WTC11 (cell line): Measurements from ENCODE around the gene MMP3. TPM values are rescaled to one million over a fixed set of nuclear protein-coding genes. Genes with fewer than 3 reads are reported as not detected.
A peak's percentile ranks its signal among the peaks of the same experiment; 100 is the strongest.

ENCODE experiments used
- ATAC-seq: fragments of 200-7000 bp; cut with Tn5 transposase; 2 replicates; pipeline ENCODE4 v1.10.0; 2021; ENCODE audit warnings: mild to moderate bottlenecking, moderate library complexity
- CTCF ChIA-PET: fragments of 300-600 bp; sonication (Branson Sonifier 250); formaldehyde crosslinking; loops from one replicate; lab custom pipeline; 2021; ENCODE audit warnings: antibody characterized with exemption; lab: Charles Lee
- POLR2A ChIA-PET: fragments of 350-600 bp; sonication (Branson Sonifier 250); formaldehyde crosslinking; loops from one replicate; lab custom pipeline; 2021; ENCODE audit warnings: antibody characterized with exemption; lab: Charles Lee
- DNase-seq: peaks from one replicate; pipeline ENCODE4 v3.0.0; 2021; ENCODE audit warnings: low spot score
- H3K27ac Mint-ChIP-seq: 2 replicates; pipeline ENCODE4 v1.8.0; 2021; ENCODE audit warnings: mixed read lengths
- H3K27me3 Mint-ChIP-seq: 2 replicates; pipeline ENCODE4 v1.8.0; 2021; ENCODE audit warnings: low read depth, mild to moderate bottlenecking, moderate library complexity, mixed read lengths
- H3K36me3 Mint-ChIP-seq: 2 replicates; pipeline ENCODE4 v1.8.0; 2021; ENCODE audit warnings: mixed read lengths
- H3K4me1 Mint-ChIP-seq: 2 replicates; pipeline ENCODE4 v1.8.0; 2022; ENCODE audit warnings: mixed read lengths
- H3K4me3 Mint-ChIP-seq: 2 replicates; pipeline ENCODE4 v1.8.0; 2021; ENCODE audit warnings: mild to moderate bottlenecking, moderate library complexity, mixed read lengths
- H3K9me3 Mint-ChIP-seq: 2 replicates; pipeline ENCODE4 v1.8.0; 2021; ENCODE audit warnings: mixed read lengths
- CBFB ChIP-seq: sonication (generic); formaldehyde crosslinking; IDR thresholded peaks from 2 replicates; pipeline ENCODE4 v1.8.1; 2022; ENCODE audit warnings: mild to moderate bottlenecking, low read depth, missing genetic modification reagents
- GTF2I ChIP-seq: fragments of 250-450 bp; sonication (Bioruptor Pico); conservative IDR thresholded peaks from 2 replicates; pipeline ENCODE4 v1.4.0; 2021; ENCODE audit warnings: mild to moderate bottlenecking
- KAT7 ChIP-seq: sonication (generic); formaldehyde crosslinking; IDR thresholded peaks from 2 replicates; pipeline ENCODE4 v1.8.1; 2023; ENCODE audit warnings: missing genetic modification reagents, mild to moderate bottlenecking, borderline replicate concordance
- MXD4 ChIP-seq: fragments of 250-450 bp; sonication (Bioruptor Pico); IDR thresholded peaks from 2 replicates; pipeline ENCODE4 v1.8.0; 2021; ENCODE audit warnings: mild to moderate bottlenecking, moderate library complexity, borderline replicate concordance
- NFYB ChIP-seq: sonication (generic); formaldehyde crosslinking; conservative IDR thresholded peaks from 2 replicates; pipeline ENCODE4 v1.8.0; 2022; ENCODE audit warnings: low read depth, missing genetic modification reagents
- ZNF425 ChIP-seq: fragments of 250-450 bp; sonication (Bioruptor Pico); conservative IDR thresholded peaks from 2 replicates; pipeline ENCODE4 v1.9.0; 2021; ENCODE audit warnings: mild to moderate bottlenecking
- ZSCAN18 ChIP-seq: fragments of 250-450 bp; sonication (Bioruptor Pico); IDR thresholded peaks from 2 replicates; pipeline ENCODE4 v2.1.2; 2022; ENCODE audit warnings: mild to moderate bottlenecking, moderate library complexity
- total RNA-seq: library from RNA; stranded (reverse); gene quantifications from 3 replicates; pipeline ENCODE4 v1.2.3, GENCODE V29; 2021
- TF ChIP-seq, protein P1 (sequence below): sonication (generic); formaldehyde crosslinking; IDR thresholded peaks from 2 replicates; pipeline ENCODE4 v1.8.1; 2022; ENCODE audit warnings: mild to moderate bottlenecking, missing genetic modification reagents, moderate library complexity, borderline replicate concordance
- TF ChIP-seq, protein P2 (sequence below): sonication (generic); formaldehyde crosslinking; IDR thresholded peaks from 2 replicates; pipeline ENCODE4 v1.8.1; 2023; ENCODE audit warnings: mild to moderate bottlenecking, moderate library complexity, missing genetic modification reagents
- TF ChIP-seq, protein P3 (sequence below): sonication (generic); formaldehyde crosslinking; IDR thresholded peaks from 2 replicates; pipeline ENCODE4 v1.8.1; 2022; ENCODE audit warnings: low read depth, missing genetic modification reagents, borderline replicate concordance
- TF ChIP-seq, protein P4 (sequence below): sonication (generic); formaldehyde crosslinking; IDR thresholded peaks from 2 replicates; pipeline ENCODE4 v1.8.0; 2022; ENCODE audit warnings: mild to moderate bottlenecking, missing genetic modification reagents
- TF ChIP-seq, protein P5 (sequence below): sonication (generic); formaldehyde crosslinking; IDR thresholded peaks from 2 replicates; pipeline ENCODE4 v1.8.1; 2023; ENCODE audit warnings: mild to moderate bottlenecking, missing genetic modification reagents

The MMP3 gene
- total RNA-seq, 1 experiment from 2014 or later = not detected

- ChIA-PET CTCF (no interaction called here), POLR2A (no interaction called here)
- no peaks in the 10 kb centered on the region for H3K4me1 Mint-ChIP-seq
- no peak for DNase-seq
- no peak overlapping the region for H3K4me3 Mint-ChIP-seq
- H3K27ac Mint-ChIP-seq = no peak overlapping the region
- H3K27me3 Mint-ChIP-seq = no peaks in the 10 kb centered on the region
- no peak for ATAC-seq
- H3K36me3 Mint-ChIP-seq = no peaks in the 10 kb centered on the region
- H3K9me3 Mint-ChIP-seq = no peaks in the 10 kb centered on the region
- TF ChIP-seq, protein P1, sequence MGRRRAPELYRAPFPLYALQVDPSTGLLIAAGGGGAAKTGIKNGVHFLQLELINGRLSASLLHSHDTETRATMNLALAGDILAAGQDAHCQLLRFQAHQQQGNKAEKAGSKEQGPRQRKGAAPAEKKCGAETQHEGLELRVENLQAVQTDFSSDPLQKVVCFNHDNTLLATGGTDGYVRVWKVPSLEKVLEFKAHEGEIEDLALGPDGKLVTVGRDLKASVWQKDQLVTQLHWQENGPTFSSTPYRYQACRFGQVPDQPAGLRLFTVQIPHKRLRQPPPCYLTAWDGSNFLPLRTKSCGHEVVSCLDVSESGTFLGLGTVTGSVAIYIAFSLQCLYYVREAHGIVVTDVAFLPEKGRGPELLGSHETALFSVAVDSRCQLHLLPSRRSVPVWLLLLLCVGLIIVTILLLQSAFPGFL (CRISPR knock-in tag) = no peak
These were observed 43.6 kb downstream of the MMP3 start for GRCh38 chr11:102799681-102800340.

DNA sequence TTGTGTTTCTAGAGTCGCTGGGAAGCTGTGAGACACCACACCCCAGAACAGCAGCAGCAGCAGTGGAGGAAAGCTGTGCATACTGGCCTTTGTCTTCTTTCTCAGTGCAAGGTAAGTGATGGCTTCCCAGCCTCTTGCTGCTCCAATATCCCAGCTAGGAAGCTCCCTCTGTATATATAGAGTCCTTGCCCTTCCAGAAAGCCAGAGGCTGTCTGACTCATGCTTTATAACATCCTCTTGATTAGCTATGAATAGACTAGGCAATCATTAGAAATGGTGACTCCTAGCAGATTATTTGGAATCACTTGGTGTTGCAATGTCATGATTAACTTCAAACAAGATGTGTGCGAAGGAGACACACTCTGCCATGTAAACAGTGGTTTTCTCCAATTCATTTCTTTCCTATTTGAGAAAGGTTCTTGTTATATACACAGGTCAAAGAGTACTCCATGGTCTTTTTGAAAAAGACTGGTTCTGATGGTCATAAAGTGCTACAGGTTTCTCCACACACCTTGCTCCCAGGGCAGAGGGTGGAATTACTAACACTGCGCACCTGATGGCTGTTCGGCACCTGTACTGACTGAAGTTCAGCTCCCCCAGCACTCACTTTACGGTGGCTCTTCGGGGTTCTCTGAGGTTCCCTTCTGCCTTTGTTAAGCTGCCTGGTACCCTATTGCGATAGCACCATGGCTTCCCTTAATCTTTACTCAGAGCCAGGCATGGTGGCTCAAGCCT, 45.2 kb downstream of the MMP3 start, which contains the start of gene MMP1:
Gene MMP1 (minus strand): TSS at position 149 of the 735 bp plus-strand sequence. CDS start 68 bp downstream, at position 81.
- CTCF ChIA-PET = interaction anchor here (0.7 to 1.4 kb wide), 2 partner anchors 18 to 64 kb away, joined by 3 to 4 read pairs; partner anchors contain the start of gene MMP10
- Mint-ChIP-seq H3K4me1 (peaks cover 2% of the 10 kb centered on the region; the same call in 1 of the 2 replicates), H3K9me3 (no peaks in the 10 kb centered on the region), H3K36me3 (no peaks in the 10 kb centered on the region), H3K27me3 (no peaks in the 10 kb centered on the region), H3K4me3 (no peak within 1 kb of the TSS), H3K27ac (no peak within 1 kb of the TSS)
- ATAC-seq = no peak
- no peak for DNase-seq
- TF ChIP-seq, protein P2, sequence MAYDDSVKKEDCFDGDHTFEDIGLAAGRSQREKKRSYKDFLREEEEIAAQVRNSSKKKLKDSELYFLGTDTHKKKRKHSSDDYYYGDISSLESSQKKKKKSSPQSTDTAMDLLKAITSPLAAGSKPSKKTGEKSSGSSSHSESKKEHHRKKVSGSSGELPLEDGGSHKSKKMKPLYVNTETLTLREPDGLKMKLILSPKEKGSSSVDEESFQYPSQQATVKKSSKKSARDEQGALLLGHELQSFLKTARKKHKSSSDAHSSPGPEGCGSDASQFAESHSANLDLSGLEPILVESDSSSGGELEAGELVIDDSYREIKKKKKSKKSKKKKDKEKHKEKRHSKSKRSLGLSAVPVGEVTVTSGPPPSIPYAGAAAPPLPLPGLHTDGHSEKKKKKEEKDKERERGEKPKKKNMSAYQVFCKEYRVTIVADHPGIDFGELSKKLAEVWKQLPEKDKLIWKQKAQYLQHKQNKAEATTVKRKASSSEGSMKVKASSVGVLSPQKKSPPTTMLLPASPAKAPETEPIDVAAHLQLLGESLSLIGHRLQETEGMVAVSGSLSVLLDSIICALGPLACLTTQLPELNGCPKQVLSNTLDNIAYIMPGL = no peak
- no peak for TF ChIP-seq CBFB
- no peak for TF ChIP-seq MXD4
- no peak for TF ChIP-seq ZNF425 (CRISPR knock-in tag)
- no peak for TF ChIP-seq NFYB (CRISPR knock-in tag)
- TF ChIP-seq, protein P1 (CRISPR knock-in tag) = no peak
- TF ChIP-seq, protein P3, sequence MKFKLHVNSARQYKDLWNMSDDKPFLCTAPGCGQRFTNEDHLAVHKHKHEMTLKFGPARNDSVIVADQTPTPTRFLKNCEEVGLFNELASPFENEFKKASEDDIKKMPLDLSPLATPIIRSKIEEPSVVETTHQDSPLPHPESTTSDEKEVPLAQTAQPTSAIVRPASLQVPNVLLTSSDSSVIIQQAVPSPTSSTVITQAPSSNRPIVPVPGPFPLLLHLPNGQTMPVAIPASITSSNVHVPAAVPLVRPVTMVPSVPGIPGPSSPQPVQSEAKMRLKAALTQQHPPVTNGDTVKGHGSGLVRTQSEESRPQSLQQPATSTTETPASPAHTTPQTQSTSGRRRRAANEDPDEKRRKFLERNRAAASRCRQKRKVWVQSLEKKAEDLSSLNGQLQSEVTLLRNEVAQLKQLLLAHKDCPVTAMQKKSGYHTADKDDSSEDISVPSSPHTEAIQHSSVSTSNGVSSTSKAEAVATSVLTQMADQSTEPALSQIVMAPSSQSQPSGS (CRISPR knock-in tag) = no peak
- POLR2A ChIA-PET = no interaction called here

GRCh38 chr11:102794382-102794781, 49.0 kb downstream of the MMP3 start:
- CTCF ChIA-PET = interaction anchor here (0.7 to 2.4 kb wide), 7 partner anchors 13 to 275 kb away, joined by 3 to 11 read pairs (median 4); partner anchors contain the start of gene MMP10
- TF ChIP-seq, protein P4, sequence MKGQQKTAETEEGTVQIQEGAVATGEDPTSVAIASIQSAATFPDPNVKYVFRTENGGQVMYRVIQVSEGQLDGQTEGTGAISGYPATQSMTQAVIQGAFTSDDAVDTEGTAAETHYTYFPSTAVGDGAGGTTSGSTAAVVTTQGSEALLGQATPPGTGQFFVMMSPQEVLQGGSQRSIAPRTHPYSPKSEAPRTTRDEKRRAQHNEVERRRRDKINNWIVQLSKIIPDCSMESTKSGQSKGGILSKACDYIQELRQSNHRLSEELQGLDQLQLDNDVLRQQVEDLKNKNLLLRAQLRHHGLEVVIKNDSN (CRISPR knock-in tag) = no peak
- no peak for TF ChIP-seq GTF2I
- no peak for TF ChIP-seq KAT7 (CRISPR knock-in tag)
- TF ChIP-seq, protein P5, sequence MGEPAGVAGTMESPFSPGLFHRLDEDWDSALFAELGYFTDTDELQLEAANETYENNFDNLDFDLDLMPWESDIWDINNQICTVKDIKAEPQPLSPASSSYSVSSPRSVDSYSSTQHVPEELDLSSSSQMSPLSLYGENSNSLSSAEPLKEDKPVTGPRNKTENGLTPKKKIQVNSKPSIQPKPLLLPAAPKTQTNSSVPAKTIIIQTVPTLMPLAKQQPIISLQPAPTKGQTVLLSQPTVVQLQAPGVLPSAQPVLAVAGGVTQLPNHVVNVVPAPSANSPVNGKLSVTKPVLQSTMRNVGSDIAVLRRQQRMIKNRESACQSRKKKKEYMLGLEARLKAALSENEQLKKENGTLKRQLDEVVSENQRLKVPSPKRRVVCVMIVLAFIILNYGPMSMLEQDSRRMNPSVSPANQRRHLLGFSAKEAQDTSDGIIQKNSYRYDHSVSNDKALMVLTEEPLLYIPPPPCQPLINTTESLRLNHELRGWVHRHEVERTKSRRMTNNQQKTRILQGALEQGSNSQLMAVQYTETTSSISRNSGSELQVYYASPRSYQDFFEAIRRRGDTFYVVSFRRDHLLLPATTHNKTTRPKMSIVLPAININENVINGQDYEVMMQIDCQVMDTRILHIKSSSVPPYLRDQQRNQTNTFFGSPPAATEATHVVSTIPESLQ (CRISPR knock-in tag) = no peak
- TF ChIP-seq ZSCAN18 (CRISPR knock-in tag) = 0 out of 2 replicates have a peak, but pooled peaks have one; percentile 21
- TF ChIP-seq ZNF425 (CRISPR knock-in tag) = no peak

More at GRCh38 chr11:102794382-102794781, 49.0 kb downstream of the MMP3 start:
- DNase-seq (peak; percentile 59), ATAC-seq (peak; percentile 100)
- POLR2A ChIA-PET = no interaction called here
- H3K27me3 Mint-ChIP-seq = no peaks in the 10 kb centered on the region
- no peaks in the 10 kb centered on the region for H3K36me3 Mint-ChIP-seq
- peaks cover 2% of the 10 kb centered on the region; the same call in 1 of the 2 replicates for H3K4me1 Mint-ChIP-seq
- no peak overlapping the region for H3K4me3 Mint-ChIP-seq
- H3K9me3 Mint-ChIP-seq = no peaks in the 10 kb centered on the region
- H3K27ac Mint-ChIP-seq = 0 out of 2 replicates have a peak overlapping the region, but pooled peaks have one; percentile 76
